Stomach (tissue), 9 donors: Measurements from ENCODE around the gene SOX6. TPM values are rescaled to one million over a fixed set of nuclear protein-coding genes. Genes with fewer than 3 reads are reported as not detected.

Experiments used
- DNase-seq, 2 donors: peaks; one replicate each; pipeline versions ENCODE4 v3.0.0 to v3.0.0-alpha.2; 2013 to 2019
- H3K27ac ChIP-seq, 5 donors: fragments of 200-600 bp in 4 of 5; sonication (generic) in 4 of 5; one replicate each; pipeline ENCODE4 v1.5.1; 2013 to 2019; ENCODE audit warnings: mild to moderate bottlenecking in 1 of 5, moderate library complexity in 1 of 5
- H3K27me3 ChIP-seq, 3 donors: fragments of 200-600 bp; sonication (generic); one replicate each; pipeline ENCODE4 v1.5.1; 2017 to 2019; ENCODE audit warnings: mixed run types in 1 of 3
- H3K36me3 ChIP-seq, 4 donors: fragments of 200-600 bp; sonication (generic); 1 replicate in 3 of 4; 2 replicates in 1 of 4; pipeline ENCODE4 v1.5.1; 2016 to 2019
- H3K4me1 ChIP-seq, 4 donors: fragments of 200-600 bp; sonication (generic); one replicate each; pipeline ENCODE4 v1.5.1; 2016 to 2019
- H3K4me3 ChIP-seq, 4 donors: fragments of 200-600 bp; sonication (generic) in 3 of 4; one replicate each; pipeline ENCODE4 v1.5.1; 2016 to 2019; ENCODE audit warnings: mild to moderate bottlenecking in 1 of 4
- H3K9me3 ChIP-seq, 4 donors: fragments of 200-600 bp; sonication (generic); one replicate each; pipeline ENCODE4 v1.5.1; 2016 to 2019
- CTCF ChIP-seq, 7 experiments: fragments of 450-650 bp in 4 of 7; fragments of 200-600 bp in 3 of 7; sonication (generic) in 3 of 7; IDR thresholded peaks; one replicate each; pipeline ENCODE4 v1.5.1; 2016 to 2019; ENCODE audit warnings: antibody characterized with exemption in 7 of 7, control low read depth in 2 of 7, mild to moderate bottlenecking in 1 of 7
- EP300 ChIP-seq: sonication (generic); formaldehyde crosslinking; IDR thresholded peaks from one replicate; pipeline ENCODE4 v1.6.1; 2017; ENCODE audit warnings: antibody characterized with exemption
- POLR2A ChIP-seq, 4 donors: fragments of 450-650 bp; IDR thresholded peaks; one replicate each; pipeline ENCODE4 v1.6.1; 2016; ENCODE audit warnings: antibody characterized with exemption in 4 of 4, control low read depth in 2 of 4, mild to moderate bottlenecking in 1 of 4, moderate library complexity in 1 of 4
- POLR2AphosphoS5 ChIP-seq, 3 donors: sonication (generic); formaldehyde crosslinking; IDR thresholded peaks; one replicate each; pipeline ENCODE4 v1.6.1; 2016; ENCODE audit warnings: antibody characterized with exemption in 3 of 3
- WGBS, 5 donors: extraction: QIAGEN DNeasy Blood & Tissue Kit in 3 of 5; methylation state at CpG; one replicate each; pipeline versions ENCODE4 v1.1.5 to v1.1.7; 2013 to 2018; 5-methylcytosine and 5-hydroxymethylcytosine counted together
- intact Hi-C: fragments of 100-400 bp; cut with DNase I; formaldehyde crosslinking; loops from one replicate; pipeline ENCODE4 v1.15.1; 2023; ENCODE audit warnings: low total_unique reads
- polyA plus RNA-seq, 3 donors: library from polyadenylated mRNA; stranded (reverse); fragments of 200-250 nt; gene quantifications; one replicate each; pipeline ENCODE4 v1.2.3, GENCODE V29; 2013
- total RNA-seq, 5 donors: library from RNA; depleted of rRNA; stranded (reverse); fragments of >200 nt; gene quantifications; one replicate each; pipeline versions ENCODE4 v1.1.0 to v1.2.3, GENCODE V29; 2014 to 2016
- donor health status: healthy with polysubstance abuse.
- donor health status: Bipolar disorder and iron deficiency.
- donor health status: healthy.

SOX6 gene
- total and polyA plus RNA-seq, 8 donors, result 1.2 to 13.6 (median 4.5) TPM

GRCh38 chr11:16291729-16292128 is 64.6 kb downstream of the SOX6 start:
- TF ChIP-seq EP300 (no peak), CTCF (IDR thresholded peaks at IDR 0.05) (no peak), POLR2AphosphoS5 (IDR thresholded peaks at IDR 0.05) (no peak), POLR2A (IDR thresholded peaks at IDR 0.05) (no peak)
- Histone ChIP-seq H3K27ac (no peak overlapping the region), H3K27me3 (no peaks in the 10 kb centered on the region), H3K36me3 (no peaks in the 10 kb centered on the region), H3K4me1 (peaks cover 0 to 19% (median 14%) of the 10 kb centered on the region in 4 donors), H3K9me3 (no peaks in the 10 kb centered on the region), H3K4me3 (no peak overlapping the region)
- 0 to 90% (median 68%) methylated on average over 1 of the region's 1 CpG for WGBS, 5 donors
- intact Hi-C loops, result no loop called here
- no peak for DNase-seq

- Histone ChIP-seq H3K9me3 (no peaks in the 10 kb centered on the region), H3K27me3 (no peaks in the 10 kb centered on the region), H3K4me1 (peaks cover 0 to 19% (median 14%) of the 10 kb centered on the region in 4 donors), H3K36me3 (no peaks in the 10 kb centered on the region), H3K4me3 (no peak overlapping the region), H3K27ac (no peak overlapping the region)
- intact Hi-C loops, result no loop called here
- WGBS, 5 donors, result 93 to 94% (median 93%) methylated on average over 3 of the region's 3 CpGs
- no peak for DNase-seq
- TF ChIP-seq EP300, result no peak
These were observed 66.8 kb downstream of the SOX6 start for GRCh38 chr11:16289541-16289940.

- Histone ChIP-seq H3K27ac (no peak overlapping the region), H3K27me3 (no peaks in the 10 kb centered on the region), H3K4me3 (no peak overlapping the region), H3K4me1 (peaks cover 0 to 8% (median 3%) of the 10 kb centered on the region in 4 donors), H3K9me3 (no peaks in the 10 kb centered on the region), H3K36me3 (no peaks in the 10 kb centered on the region)
- intact Hi-C loops, result no loop called here
- DNase-seq, result no peak
- TF ChIP-seq EP300, result no peak
- TF ChIP-seq POLR2AphosphoS5 (IDR thresholded peaks at IDR 0.05), result no peak
- TF ChIP-seq CTCF (IDR thresholded peaks at IDR 0.05), result no peak
- no peak for TF ChIP-seq POLR2A (IDR thresholded peaks at IDR 0.05)
- WGBS, 5 donors, result 79 to 86% (median 84%) methylated on average over 3 of the region's 3 CpGs
These were observed 68.6 kb downstream of the SOX6 start for GRCh38 chr11:16287630-16288280.

- TF ChIP-seq EP300, result no peak
- TF ChIP-seq POLR2A (IDR thresholded peaks at IDR 0.05), result no peak
- TF ChIP-seq POLR2AphosphoS5 (IDR thresholded peaks at IDR 0.05), result no peak
- TF ChIP-seq CTCF (IDR thresholded peaks at IDR 0.05), result no peak
- Histone ChIP-seq H3K36me3 (no peaks in the 10 kb centered on the region), H3K9me3 (no peaks in the 10 kb centered on the region), H3K27me3 (no peaks in the 10 kb centered on the region), H3K27ac (no peak overlapping the region), H3K4me1 (no peaks in the 10 kb centered on the region), H3K4me3 (no peak overlapping the region)
- intact Hi-C loops, result no loop called here
- no peak for DNase-seq
- 49 to 74% (median 54%) methylated on average over 3 of the region's 3 CpGs for WGBS, 5 donors
These were observed 70.3 kb downstream of the SOX6 start for GRCh38 chr11:16286095-16286494.

GRCh38 chr11:16280256-16280682 is 76.1 kb downstream of the SOX6 start:
- no peaks in the 10 kb centered on the region for H3K27me3 ChIP-seq
- H3K4me1 ChIP-seq, result peaks cover 0 to 4% (median 0%) of the 10 kb centered on the region in 4 donors
- H3K36me3 ChIP-seq, result no peaks in the 10 kb centered on the region
- no peak overlapping the region for H3K27ac ChIP-seq
- WGBS, 5 donors, result 13 to 44% (median 21%) methylated on average over 5 of the region's 5 CpGs
- no peak for TF ChIP-seq EP300
- no peak for TF ChIP-seq POLR2A (IDR thresholded peaks at IDR 0.05)
- no peak for TF ChIP-seq CTCF (IDR thresholded peaks at IDR 0.05)
- no peak for TF ChIP-seq POLR2AphosphoS5 (IDR thresholded peaks at IDR 0.05)
- intact Hi-C loops, result no loop called here
- peak; percentile 56 to 85 for DNase-seq
- H3K9me3 ChIP-seq, result no peaks in the 10 kb centered on the region
- no peak overlapping the region for H3K4me3 ChIP-seq
